ENCODE measurements around the gene GAS2L3. TPM values are rescaled to one million over a fixed set of nuclear protein-coding genes. Genes with fewer than 3 reads are reported as not detected.

The GAS2L3 gene
- total and polyA plus RNA-seq, 2 of the 13 experiments (the other 11 are each of a cell fraction or from before 2014, with no cell fraction given): 7.0 to 20.8 TPM

GRCh38 chr12:100584256-100584655, 10.8 kb downstream of the GAS2L3 start:
- POLR2A ChIA-PET: no interaction called here

More at GRCh38 chr12:100584256-100584655, 10.8 kb downstream of the GAS2L3 start:
- CTCF ChIA-PET (ENCODE audit: low intra/inter-chr PET ratio, low total read pairs): no interaction called here
- no peak overlapping the region for H2AFZ ChIP-seq (ENCODE audit: low read length)
- no peaks in the 10 kb centered on the region for H3K27me3 ChIP-seq (ENCODE audit: control insufficient read depth in 1 of 2, insufficient read depth in 2 of 2, low read length in 2 of 2)
- no peaks in the 10 kb centered on the region for H3K36me3 ChIP-seq (replicated peaks in 1 of 2; ENCODE audit: control insufficient read depth in 1 of 2, insufficient read depth in 2 of 2, low read length in 2 of 2)
- no peak overlapping the region for H3K9ac ChIP-seq (ENCODE audit: insufficient read depth, low read depth, low read length)
- H3K27ac ChIP-seq (ENCODE audit: extremely low read length, insufficient read depth, low read length): no peak overlapping the region
- peaks cover 25% of the 10 kb centered on the region for H3K9me3 ChIP-seq (ENCODE audit: low read length)
- no peak overlapping the region for H3K4me2 ChIP-seq (ENCODE audit: low read depth, low read length)
- no peak overlapping the region for H3K4me3 ChIP-seq (replicated peaks in 1 of 3; ENCODE audit: insufficient read depth in 1 of 3, low read depth in 2 of 3, low read length in 3 of 3)
- ATAC-seq: no peak
- FAIRE-seq: no peak
- in situ Hi-C loops (cut with HindIII; ENCODE audit: extremely low pct_ligation_motif_present, low pct_unique_long_range_greater_than_20kb) (no loop called here), intact Hi-C loops (cut with micrococcal nuclease; ENCODE audit: unreplicated experiment) (no loop called here)
- H3K79me2 ChIP-seq (ENCODE audit: insufficient read depth, low read length): peaks cover 28% of the 10 kb centered on the region
- DNase-seq (ENCODE audit: low spot score): no peak
- 94% methylated on average over 3 of the region's 3 CpGs for WGBS (ENCODE audit: low lambda C conversion rate)
- TF ChIP-seq GATA4 (IDR thresholded peaks at IDR 0.05; ENCODE audit: borderline replicate concordance, low read depth): no peak
- TF ChIP-seq SIN3A (IDR thresholded peaks at IDR 0.05; ENCODE audit: borderline replicate concordance, low read depth, low read length): no peak
- no peak for TF ChIP-seq DZIP1 (CRISPR knock-in tag; IDR thresholded peaks at IDR 0.05)
- TF ChIP-seq POLR2A (IDR thresholded peaks at IDR 0.05; ENCODE audit: insufficient read depth in 1 of 2, low read depth in 2 of 2, low read length in 2 of 2): no peak
- TF ChIP-seq ATF7 (IDR thresholded peaks at IDR 0.05): peak; percentile 85
- TF ChIP-seq ATF7 (CRISPR knock-in tag; IDR thresholded peaks at IDR 0.05): no peak
- H3K4me1 ChIP-seq (ENCODE audit: insufficient read depth, low read length): no peaks in the 10 kb centered on the region
- no TSS peak for BruUV-seq (replicated peaks)
- H4K20me1 ChIP-seq (ENCODE audit: insufficient read depth, low read length): no peaks in the 10 kb centered on the region
